Stimulated activated CD8-positive, alpha-beta memory T cell treated with anti-CD3 and anti-CD28 coated beads, Interleukin-7, amount 100 ng/mL, for 24 hours (primary cell): Measurements from ENCODE around the gene SKAP1.
"Not testable (repeated sequence)": the region's sequence is repeated elsewhere in the genome, so short reads cannot be mapped to it uniquely, and the experiment has no call there.

Experiments used
- DNase-seq: peaks from one replicate; pipeline ENCODE4 v3.0.0-alpha.2; 2020; ENCODE audit warnings: low read depth

SKAP1 gene

DNA sequence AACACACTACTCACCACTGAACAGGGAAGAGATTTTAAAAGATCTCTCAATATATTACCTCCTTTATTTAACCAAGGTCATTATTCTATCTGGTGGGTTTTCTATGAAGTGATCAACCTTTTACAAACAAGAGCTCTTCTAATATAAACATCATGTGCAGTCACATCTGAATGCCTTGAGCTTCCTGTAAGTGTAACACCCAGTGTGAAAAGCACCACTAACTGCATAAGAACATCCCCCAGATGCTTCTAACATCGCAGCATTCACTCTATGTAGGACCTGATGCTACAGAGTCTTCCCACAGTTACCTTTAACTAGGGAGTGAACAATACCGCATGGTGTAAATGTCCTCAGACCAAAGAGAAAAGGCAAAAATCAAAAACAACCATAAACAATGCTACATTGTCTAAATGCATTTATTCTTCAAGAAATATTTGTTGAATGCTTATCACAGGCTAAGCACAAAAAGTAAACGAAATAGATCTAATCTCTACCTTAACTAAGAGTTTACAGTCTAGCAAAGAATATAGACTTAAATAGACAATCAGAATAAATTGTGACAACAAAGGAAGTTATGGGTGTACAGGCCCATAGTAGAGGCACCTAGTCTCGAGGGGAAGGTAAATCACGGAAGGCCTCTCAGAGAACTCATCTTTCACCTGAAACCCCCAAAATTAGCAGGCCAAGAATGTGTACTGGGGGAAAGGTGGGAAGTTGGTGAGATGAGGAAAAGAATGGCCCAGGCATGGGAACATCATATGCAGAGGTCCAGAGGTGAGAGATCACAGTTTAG, 16.2 kb downstream of the SKAP1 start:
- DNase-seq: no peak

DNA sequence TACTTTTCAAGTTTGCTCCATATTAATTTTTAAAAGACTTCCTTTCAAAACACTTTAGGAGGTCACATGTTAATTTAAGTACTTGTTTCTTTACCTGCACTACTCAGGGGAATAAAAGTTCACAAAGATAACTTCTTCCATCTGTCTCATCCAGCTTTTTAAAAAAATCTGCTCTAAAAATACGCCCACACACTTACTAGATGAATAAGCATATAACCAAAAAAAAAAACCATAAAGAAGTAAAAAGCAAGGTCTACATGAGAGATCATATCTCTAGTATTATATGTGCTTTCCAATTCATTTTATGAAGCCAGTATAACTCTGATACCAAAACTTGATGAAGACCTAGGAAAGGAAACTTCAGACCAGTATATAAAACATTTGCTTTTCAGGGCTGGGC, 17.2 kb downstream of the SKAP1 start:
- no peak for DNase-seq

DNA sequence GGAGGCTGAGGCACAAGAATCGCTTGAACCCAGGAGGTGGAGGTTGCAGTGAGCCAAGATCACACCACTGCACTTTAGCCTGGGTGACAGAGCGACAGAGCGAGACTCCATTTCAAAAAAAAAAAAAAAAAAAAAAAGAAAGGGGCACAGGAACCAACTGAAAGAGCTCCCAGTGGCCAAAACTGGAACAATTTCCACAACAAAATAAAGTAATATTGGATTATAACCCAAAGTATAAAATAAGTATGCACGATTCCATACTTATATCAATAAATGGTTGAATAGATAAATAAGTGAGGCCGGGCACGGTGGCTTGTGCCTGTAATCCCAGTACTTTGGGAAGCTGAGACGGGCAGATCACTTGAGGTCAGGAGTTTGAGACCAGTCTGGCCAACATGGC, 19.2 kb downstream of the SKAP1 start:
- not testable (repeated sequence) for DNase-seq

DNA sequence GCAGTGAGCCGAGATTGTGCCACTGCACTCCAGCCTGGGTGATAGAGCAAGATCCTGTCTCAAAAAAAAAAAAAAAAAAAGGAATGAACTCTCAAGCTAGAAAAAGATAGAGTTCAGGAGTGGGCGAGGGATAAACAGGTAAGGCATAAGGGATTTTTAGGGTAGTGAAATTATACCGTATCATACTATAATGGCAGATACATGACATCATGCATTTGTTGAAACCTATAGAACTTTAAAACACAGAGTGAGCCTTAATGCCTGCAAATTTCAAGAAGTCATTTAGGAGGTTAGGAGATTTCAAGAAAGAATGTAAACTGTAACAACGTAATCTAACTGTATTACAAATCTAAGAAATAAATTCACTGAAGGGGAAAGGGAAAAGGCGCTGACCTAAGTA, 20.4 kb downstream of the SKAP1 start:
- DNase-seq: no peak

DNA sequence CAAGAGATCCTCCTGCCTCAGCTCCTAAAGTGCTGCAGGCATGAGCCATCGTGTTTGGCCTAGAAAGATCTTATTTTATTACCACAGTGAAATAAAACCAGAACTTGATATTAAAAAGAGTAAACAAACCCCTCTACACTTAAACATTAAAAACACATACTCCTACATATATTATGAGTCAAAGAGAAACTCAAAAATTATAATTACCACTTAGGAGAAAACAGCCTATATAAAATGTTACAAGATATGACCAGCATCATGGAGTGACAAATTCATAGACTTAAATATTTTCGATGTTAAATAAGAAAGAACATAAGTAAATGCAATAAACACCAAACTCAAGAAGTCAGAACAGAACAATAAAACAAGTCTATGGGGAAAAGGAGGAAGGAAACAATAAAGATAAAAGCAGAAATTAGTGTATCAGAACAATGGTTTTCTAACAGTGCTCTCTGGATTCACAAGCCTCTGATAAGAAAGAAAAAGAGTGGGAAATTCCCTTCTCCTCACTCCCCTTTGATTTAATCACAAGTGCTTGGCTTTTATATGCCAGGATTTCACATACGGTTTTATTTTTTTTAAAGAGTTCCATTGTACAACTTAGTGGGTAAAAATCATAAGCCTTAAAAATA, 23.0 kb downstream of the SKAP1 start:
- no peak for DNase-seq

DNA sequence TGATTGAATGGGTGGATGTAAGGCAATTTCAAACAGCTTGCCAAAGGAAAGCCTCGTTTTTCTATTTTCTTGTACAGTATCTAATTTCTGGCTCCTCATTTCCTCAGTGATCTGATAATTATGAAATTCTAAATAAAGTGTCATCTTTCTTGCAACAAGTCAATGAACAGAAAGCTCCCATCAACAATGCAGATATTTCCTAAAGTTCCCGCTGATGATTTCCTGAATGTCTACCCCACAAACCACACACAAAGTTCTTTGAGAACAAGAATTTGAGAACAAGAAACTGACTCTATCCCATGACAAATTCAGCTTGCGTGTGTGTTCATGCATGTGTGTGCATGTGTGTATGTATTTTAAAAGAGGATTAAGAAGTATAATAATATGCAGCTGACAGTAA, 35.2 kb downstream of the SKAP1 start:
- DNase-seq: no peak

DNA sequence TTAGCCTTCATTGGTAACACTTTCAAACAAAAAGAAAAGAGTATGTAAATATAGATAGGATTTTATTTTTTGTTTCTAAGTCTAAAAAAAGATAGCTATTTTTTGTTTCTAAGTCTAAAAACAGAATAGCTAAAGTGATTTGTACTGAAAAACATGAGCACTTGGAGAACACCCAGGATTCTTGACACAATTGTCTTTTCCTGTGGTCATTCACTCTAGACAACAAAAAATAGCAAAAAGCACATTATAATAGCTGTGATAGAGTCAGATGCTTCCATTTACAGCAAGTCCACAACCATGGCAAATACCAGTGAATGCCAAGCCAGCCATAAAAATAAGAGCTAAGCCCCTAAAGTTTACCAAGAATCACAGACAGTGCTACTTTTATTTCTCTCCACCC, 36.7 kb downstream of the SKAP1 start:
- DNase-seq: no peak

DNA sequence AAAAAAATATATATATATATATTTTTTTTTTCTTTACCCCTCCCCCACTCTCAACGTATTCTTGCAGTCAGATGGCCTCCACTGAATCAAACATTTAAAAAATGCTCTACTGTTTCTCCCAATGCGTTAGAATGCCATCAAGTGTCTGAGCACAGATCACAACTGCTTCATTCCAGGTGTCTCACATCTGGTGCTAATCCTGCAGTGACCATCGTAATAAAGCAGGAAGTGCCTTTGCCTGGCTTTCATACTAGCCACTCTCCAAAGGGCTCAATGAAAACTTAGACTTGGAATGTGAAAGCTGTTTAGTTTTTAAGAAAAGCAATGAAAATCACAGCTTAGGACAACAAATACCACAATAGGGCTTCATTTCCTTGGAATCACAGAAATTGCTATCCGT, 37.2 kb downstream of the SKAP1 start:
- no peak for DNase-seq

DNA sequence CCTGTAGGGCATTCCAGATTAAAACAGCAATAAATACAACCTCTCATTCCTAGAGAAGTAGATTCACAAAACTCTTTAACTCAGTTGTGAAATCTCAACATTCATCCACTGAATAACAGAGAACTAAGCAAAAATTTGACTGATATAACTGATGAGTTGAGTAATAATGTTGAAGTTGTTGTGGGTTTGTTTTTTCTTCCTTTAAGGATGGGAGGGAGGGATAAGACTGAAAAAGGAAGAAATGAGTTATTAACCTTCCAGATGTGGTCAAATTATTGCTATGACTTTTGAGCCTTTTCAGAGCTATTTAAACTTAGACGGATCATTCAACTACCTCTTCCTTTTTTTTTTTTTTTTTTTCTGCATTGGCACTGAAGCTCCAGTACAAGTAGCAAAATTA, 38.6 kb downstream of the SKAP1 start:
- DNase-seq: no peak

DNA sequence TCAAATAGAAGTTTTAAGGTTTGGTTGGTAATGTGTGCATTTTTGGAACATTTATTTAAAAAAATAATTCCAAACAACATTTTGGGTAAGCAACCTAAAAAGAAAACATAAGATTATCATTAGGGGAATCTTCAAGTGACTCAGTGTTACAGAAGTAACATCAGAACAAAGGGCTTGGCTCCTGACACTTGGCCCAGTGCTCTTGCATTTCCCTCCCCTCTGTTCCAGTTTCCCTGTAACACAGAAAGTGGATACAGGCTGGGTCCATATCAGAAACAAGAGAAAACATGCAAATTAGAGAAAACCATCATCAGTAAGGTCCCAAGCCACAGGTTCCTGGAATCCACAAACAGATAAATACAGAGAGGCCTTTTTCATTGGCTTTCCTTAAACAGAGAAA, 40.1 kb downstream of the SKAP1 start:
- DNase-seq: no peak

DNA sequence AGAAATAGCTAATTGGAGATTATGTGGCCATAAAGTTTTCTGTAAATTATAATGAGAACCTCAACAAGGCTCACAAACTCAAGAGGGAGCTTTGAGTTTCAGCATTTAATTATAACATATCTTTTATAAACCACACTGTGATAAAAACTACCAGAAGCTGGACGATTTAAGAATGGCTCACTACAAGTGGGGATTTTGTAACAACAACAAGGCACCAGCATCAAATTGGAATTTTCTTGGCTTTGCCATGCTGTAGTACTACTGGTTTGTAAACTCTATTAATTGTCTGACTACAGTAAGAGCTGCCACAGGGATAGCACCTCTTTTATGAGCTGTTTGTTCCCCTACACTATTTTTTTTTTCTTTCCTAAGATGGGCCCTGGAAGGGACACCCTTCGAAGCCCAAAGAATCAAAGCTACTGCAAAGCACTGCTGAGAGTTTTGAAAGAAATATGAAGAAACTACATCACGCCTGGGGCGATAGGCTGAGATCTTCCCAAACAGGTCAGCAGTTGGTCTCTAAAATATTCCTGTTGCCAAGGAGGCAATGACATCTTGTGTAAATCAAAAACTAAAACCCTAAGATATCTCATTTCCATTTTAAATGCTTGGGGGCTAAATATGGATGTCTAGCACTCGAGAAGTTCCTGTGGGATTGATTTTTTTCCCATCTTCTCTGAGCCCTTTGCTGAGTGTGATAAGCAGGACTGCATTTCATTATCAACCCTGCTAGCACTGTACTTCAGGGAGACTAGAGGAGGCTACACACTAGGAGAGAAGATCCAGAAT, 40.9 kb downstream of the SKAP1 start:
- DNase-seq: no peak

DNA sequence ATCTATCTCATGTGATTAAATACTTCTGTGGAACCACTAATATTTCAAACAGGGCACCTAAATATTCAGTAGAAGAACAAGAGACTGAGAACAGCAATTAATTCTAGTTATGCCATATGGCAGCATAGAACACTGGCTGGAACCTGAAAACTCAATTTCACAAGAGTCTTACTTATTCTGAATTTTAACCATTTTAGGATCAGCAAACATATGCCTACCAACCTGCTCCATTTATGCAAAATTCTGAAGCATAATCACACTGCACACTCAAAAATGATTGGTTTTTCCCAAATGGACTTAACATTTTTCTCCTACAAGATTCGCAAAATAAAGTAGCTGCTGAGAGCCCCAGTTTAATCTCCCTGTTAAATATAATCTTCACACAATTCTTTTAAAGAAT, 43.2 kb downstream of the SKAP1 start:
- DNase-seq: no peak

DNA sequence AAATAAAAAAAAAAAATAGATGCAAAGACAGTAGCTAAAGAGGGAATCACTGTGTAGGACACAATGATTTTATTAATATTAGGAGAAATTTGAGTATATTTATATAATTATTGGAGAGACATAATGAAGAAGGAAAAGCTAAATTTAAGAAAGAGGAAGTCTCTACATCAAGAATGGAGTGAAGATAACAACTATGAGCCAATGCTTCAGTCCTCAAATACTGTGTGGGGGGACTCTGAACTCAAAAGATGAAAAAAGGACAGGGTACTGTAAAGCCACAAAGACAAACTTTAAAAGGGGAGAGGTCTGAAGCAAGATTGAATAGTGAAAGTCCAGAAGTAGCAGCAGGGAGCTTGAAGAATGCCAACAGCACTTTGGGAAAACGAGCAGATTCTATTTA, 44.7 kb downstream of the SKAP1 start:
- no peak for DNase-seq

DNA sequence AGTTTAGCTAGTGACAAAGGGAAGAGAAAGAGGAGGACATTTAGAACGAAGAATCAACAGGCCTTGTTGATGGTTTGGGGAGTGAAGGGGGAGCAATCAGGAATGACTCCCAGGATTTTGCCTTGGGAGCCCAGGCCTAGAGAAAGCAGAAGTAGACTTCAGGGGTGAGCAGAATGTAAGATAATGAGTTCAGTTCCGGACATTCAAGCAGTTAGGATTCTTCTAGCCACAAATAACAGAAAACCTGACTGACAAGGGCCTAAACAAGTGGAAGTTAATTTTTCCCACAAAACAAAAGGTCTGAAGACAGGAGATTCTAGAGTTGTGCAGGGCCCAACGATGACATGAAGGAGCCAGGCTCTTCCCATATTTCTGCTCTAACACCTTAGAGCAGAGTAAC, 45.9 kb downstream of the SKAP1 start:
- no peak for DNase-seq

DNA sequence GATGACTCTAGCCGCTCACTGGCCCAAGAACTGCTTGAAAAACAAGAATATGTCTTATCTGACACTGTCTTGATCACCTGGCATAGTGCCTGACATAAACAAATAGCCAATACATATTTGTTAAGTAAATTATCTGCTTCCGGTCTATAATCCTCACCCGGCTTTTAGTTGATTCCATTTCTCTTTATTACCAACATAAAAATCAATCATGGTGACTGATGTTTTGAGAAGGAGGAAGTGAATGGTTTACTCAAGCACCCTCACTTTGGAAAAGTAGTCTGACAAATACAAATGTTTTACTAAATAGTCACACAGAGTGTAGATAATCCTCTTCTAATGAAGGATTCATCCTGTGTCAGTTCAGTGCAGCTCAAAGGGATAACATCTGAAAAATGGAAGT, 47.0 kb downstream of the SKAP1 start:
- no peak for DNase-seq

DNA sequence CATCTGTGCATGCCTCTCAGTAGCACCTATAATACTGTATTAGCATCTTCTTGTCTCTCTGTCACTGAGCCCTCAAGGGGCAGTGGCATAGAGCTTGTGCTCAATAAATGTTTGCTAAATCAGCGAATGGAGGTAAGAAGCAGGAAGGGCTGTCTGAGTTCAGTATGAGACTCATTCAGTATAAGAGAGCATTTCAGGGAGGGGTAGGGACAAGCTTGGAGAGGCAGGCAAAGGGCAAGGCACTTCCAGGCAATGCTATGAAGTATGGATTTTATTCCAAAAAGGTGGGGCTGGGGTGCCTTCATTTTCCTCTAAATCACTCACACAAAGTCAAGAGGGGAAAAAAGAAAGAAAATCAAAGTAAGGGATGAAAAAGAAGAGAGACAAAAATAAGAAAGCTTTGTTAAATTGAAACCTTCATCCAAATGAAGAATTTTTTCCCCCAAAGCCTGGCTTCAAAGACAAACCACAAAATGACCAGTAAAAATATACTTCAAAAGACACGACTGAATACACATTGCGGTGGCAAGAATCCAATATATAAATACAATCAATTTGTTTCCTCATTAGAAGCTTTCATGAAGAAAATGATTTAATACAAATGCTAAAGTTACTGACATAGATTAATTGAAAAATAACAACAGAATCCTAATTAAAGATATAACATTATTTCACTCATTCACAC, 51.2 kb downstream of the SKAP1 start:
- DNase-seq: no peak

DNA sequence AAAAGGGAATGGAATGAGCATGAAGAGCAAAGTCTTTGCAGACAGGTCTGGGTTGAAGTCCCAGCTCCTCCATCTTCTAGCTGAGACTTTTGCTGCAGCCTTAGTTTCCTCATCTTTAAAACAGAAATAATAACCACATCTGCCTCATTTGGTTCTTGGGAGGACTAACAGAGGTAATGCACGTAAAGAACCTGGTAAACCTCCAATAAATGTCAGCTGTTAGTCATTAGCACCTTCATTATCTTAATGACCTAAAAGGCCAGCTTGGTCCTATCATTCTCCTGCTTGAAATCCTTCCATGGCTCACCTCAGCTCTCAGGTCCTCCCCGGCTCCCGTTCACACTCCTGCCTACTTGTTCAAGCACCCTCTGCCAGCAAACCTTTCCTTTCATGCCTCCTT, 51.8 kb downstream of the SKAP1 start:
- no peak for DNase-seq

DNA sequence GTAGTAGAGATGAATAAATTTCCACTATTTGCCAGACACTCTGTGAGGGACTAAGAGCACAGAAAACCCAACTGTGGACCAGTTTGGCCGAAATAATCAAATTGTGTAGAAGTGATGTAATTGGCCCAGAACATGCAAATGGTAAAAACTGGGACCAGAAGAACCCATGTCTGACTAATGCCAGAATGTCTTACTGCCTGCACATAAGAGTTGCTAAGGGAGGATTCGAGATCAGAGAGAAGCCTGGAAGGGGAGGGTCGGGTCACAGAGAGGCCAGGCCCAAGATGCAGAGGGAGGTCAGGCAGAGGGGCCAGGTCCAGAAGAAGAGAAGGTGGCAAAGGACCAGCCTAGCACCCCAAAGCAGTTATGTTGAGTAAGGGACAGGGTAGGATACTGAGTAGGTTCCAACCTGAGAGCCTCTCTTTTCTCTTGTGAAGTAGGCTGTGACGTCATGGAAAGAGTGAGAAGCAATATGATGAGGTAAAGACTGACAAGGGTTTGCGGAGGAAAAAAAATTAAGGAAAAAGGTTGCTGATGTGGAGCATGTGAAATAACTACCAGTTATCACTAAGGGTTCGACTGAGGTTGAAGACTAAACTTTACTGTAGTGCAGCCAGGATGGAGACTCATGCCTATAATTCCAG, 53.2 kb downstream of the SKAP1 start:
- no peak for DNase-seq

DNA sequence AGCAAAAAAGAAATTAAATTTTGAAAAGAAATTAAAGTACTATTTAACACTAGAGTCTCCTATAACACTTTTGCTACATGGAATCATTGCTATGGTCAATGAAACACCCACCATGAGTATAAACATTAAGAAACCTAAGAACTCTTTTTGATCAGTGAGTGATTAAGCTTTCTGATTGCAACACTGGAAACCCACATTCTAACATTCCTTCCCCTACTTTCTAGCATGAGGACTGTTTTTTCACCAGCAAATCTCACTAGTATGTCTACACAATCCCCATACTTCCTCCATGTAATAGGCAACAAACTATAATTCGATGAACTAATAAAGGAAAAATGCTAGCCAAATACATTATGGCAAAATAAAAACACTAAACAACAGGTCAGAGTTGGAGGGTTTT, 54.7 kb downstream of the SKAP1 start:
- no peak for DNase-seq

DNA sequence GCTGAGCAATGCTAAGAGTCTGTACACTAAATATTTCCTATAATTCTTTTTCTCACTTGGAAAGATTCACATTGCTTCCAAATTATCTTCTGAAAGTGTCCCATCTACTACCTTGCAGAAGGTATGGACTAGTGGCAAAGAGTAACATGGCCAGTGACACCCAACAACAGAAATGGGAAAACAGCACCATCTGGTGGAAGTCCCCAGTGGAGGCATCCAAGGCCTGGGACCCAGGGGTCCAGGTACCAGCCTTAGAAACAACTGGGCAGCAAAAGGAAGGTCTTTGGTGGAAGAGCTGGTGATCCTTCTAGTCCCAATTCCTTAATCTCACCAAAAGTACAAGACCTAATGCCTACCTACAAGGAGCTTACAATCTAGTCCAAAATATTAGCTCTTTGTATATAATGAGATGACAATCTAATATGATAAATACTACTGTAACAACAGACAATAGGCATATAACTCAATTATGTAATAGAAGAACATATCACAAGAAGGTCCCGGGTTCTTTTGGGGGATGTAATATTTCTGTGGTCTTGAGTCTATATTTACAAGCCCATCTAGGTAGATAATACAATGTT, 55.3 kb downstream of the SKAP1 start:
- no peak for DNase-seq

DNA sequence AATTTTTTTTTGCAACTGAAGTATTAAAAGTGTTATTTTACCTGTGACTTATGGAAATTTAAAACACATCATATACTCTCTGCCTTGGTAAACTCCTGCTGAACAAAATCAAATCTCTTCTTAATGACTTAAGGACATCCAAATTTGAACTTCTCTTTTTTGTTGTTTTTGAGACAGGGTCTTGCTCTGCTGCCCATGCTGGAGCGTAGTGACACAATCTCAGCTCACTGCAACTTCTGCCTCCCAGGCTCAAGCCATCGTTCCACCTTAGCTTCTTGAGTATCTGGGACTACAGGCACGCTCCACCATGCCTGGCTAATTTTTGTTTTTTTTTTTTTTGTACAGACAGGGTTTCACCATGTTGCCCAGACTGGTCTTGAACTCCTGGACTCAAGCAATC, 56.1 kb downstream of the SKAP1 start:
- DNase-seq: no peak
